Left colon (tissue), 2 donors: ENCODE results near the gene MAP3K8. TPM values are rescaled to one million over a fixed set of nuclear protein-coding genes. Genes with fewer than 3 reads are reported as not detected.

Experiments
- ATAC-seq: fragments of 200-7000 bp; cut with Tn5 transposase; one replicate; pipeline ENCODE4 v1.9.1; 2020; ENCODE audit warnings: mild to moderate bottlenecking, moderate library complexity
- DNase-seq, 2 donors: peaks; one replicate each; pipeline ENCODE4 v3.0.0-alpha.2; 2020
- intact Hi-C, 2 donors: fragments of 100-400 bp; cut with DNase I in 1 of 2; cut with micrococcal nuclease in 1 of 2; formaldehyde crosslinking; loops; one replicate each; pipeline versions ENCODE4 v1.11.2 to v1.14.0; 2022; cut with DNase I, micrococcal nuclease
- total RNA-seq, 2 donors: library from RNA; stranded (reverse); fragmentation: NEBNext Ultra II Directional; extraction: Animal tissue kit (Norgen Biotek cat#: 25700); gene quantifications; one replicate each; pipeline ENCODE4 v1.2.1, GENCODE V29; 2021
- donor health status: DM: no; HTN: no; CAD: no.
- donor health status: DM: yes; HTN: yes; CAD: no.

MAP3K8 gene
- total RNA-seq, 2 donors from 2014 or later = 11.6 to 14.0 TPM

DNA sequence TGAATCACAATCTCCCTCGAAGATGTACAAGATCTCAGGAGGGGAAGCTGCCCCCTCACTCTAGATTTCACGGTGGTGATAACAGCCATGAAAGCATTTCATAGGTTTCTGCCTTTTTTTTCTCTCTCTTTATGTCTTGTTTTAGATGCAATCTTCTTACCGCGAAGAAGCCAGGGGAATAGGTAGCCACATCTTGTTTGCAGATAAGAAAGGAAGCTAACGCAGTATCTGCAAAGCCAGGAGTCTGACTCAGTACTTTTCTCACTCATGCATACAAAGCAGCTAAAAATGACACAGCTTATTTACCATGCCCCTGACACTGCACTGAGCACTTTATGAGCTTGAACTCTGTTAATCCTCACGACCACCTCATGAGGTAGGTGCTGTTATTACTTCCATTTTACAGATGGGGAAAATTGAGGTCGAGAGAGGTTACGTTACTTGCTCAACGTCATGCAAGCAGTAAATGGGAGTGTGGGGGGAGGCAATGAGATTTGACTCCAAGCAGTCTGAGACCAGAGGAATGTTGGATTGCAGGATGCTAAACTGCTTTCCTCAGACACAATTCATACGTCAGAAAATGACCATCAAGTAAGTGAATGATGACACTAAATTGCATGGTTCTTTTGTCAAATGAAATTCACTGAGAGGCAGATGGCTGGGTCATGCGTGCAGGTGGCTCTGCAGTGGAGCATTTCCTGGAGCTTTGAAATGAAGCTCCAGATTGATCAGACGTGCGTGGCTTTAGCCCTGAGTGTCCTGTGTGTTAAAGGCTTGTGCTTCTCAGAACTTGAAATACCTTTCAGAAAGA, 3.3 kb downstream of the MAP3K8 start:
- no peak for DNase-seq

GRCh38 chr10:30438021-30438850, 4.3 kb downstream of the MAP3K8 start:
- intact Hi-C loops = no loop called here
- DNase-seq (no peak), ATAC-seq (no peak)

More for the DNA sequence above, 3.3 kb downstream of the MAP3K8 start:
- no peak for ATAC-seq
- intact Hi-C loops = no loop called here

GRCh38 chr10:30439931-30440330, 5.9 kb downstream of the MAP3K8 start:
- ATAC-seq = no peak
- no peak for DNase-seq
- intact Hi-C loops = no loop called here

GRCh38 chr10:30442019-30442606, 8.1 kb downstream of the MAP3K8 start:
- no peak for DNase-seq
- intact Hi-C loops = no loop called here
- no peak for ATAC-seq

GRCh38 chr10:30443049-30443448, 9.1 kb downstream of the MAP3K8 start:
- ATAC-seq = no peak
- intact Hi-C loops = no loop called here
- no peak for DNase-seq

DNA sequence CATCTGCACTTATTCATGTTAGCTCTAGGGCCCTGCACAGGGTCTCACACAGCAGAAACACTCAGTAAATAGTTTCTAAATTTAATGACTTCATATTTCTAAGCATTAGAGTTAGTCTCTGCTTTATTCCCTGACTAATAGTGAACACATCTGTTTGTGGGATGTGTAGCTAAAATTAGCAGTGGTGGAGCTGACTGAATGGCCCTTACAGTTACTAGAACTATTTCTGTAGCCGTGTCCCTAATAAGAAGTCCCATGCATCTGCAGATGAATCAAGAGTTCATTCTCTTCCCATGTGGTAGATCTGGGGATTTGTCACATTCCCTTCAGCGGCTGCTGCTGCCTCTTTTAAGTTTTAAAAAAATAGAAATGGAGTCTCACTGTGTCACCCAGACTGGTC, 11.7 kb downstream of the MAP3K8 start:
- DNase-seq (no peak), ATAC-seq (no peak)
- intact Hi-C loops = no loop called here

- ATAC-seq = no peak
- intact Hi-C loops = no loop called here
- no peak for DNase-seq
These were observed 13.3 kb downstream of the MAP3K8 start for GRCh38 chr10:30447125-30447799.

- intact Hi-C loops = no loop called here
- DNase-seq = no peak
- no peak for ATAC-seq
These were observed 14.1 kb downstream of the MAP3K8 start for GRCh38 chr10:30448092-30448491.

DNA sequence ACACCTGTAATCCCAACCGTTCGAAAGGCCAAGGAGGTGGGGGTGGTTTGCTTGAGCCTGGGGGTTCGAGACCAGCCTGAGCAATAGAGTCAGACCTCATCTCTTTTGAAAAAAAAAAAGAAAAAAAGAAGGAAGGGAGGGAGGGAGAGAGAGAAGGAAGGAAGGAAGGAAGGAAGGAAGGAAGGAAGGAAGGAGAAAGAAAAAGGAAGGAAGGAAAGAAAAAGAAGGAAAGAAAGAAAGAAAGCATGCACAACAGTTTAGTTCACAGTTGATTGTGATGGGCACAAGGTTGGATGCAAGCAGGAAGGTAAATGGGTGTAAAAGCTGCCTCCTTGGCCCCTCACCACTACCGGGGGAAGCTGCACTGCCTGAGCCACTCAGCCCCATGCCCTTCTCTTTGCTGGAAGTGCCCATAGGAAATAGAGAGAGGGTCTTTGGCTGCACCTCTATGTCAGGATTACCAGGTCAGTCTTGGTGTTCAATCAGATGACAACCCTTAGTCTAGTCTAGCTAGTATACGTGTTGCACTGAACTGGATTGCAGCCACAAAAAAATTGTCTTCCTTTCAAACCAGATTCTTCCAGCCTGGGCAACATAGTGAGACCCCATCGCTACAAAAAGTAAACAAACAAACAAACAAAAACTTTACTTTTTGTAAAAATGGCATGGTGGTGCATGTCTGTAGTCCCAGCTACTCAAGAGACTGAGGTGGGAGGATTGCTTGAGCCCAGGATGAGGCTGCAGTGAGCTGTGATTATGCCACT, 20.0 kb downstream of the MAP3K8 start:
- intact Hi-C loops = no loop called here
- no peak for DNase-seq

DNA sequence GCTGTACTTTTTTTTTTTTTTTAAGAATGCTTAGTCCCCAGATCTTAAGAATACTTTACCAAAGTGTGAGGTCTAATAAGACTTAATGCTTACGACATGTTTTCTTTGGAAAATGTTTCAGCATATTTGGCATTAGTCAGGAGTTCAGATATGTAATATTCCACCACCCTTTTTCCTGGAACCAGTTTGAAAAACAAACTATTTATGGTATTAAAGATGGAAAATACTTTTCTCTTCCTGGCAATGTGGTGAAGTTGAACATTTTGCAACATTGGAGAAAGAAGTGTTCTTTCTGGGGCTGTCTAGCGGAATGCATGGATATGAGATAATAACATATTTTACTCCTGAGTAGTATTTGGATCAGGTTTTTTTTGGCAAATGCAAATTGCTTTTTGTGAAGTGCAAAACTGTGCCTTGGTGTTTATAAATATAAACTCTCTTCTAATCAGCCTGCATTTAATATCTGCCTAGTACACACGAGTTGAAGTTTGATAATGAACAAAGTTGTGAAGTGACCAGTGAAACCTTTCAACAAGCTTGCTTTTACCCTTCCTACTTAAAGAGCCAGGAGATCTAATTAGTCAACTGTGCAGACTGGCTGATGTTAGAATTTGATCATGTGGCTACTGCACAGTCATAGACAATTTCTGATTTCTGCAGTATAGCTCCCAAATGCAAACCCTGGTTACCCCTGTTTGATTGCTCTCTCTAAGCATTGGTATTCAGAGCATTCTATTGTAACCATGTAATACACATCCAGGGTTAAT, 20.9 kb downstream of the MAP3K8 start:
- DNase-seq (no peak), ATAC-seq (no peak)
- intact Hi-C loops = no loop called here

More for the DNA sequence above, 20.0 kb downstream of the MAP3K8 start:
- no peak for ATAC-seq

DNA sequence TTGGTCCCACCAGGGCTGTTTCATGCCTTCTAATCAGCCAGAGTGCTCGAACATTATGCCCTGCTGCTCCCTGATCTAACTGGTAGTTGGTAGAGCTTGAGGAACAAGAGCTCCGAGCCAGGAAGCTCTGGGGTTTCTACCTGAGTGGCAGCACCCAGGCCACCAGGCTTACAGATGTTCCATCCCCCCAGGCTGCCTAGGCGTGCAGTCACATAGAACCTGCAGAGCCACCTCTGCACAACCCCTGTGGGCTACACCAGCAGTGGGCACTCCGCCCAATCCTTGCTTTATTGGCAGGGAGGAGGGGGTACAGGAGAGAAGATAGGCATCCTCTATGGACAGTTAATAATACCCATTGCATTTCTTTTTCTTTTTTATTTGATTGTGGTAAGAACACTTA, 21.8 kb downstream of the MAP3K8 start:
- ATAC-seq (no peak), DNase-seq (peak in 1 of 2 donors; percentile 35)
- intact Hi-C loops = no loop called here

GRCh38 chr10:30456266-30456665, 22.3 kb downstream of the MAP3K8 start:
- intact Hi-C loops = no loop called here
- DNase-seq (peak in 1 of 2 donors; percentile 33), ATAC-seq (peak; percentile 36)

- DNase-seq (peak; percentile 42 to 48), ATAC-seq (peak; percentile 93)
- intact Hi-C loops = no loop called here
These were observed 25.3 kb downstream of the MAP3K8 start for GRCh38 chr10:30459283-30459682.

- DNase-seq = no peak
- ATAC-seq = no peak
- intact Hi-C loops = no loop called here
These were observed 26.1 kb downstream of the MAP3K8 start for GRCh38 chr10:30460121-30460520.

DNA sequence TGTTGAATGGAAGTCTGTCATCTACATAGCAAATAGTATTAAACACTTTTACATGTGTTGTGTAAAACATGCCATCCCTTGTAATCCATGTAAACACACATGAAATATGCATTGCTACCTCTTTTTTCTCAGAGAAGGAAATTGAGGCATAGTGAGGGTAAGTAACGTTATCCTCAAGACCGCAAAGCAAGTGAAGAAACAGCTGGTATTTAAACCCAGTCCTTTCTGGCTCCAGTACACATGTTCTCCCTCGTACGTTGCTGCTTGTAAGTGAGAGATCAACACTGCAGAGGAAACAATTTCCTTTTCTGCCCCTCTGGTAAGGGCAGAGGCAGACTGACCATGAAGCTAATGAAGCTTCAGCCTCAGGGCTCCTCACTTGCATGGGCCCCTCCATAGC, 28.5 kb downstream of the MAP3K8 start:
- ATAC-seq (no peak), DNase-seq (no peak)
- intact Hi-C loops = no loop called here

- ATAC-seq (no peak), DNase-seq (no peak)
- intact Hi-C loops = no loop called here
These were observed 30.0 kb downstream of the MAP3K8 start for GRCh38 chr10:30463944-30464451.

DNA sequence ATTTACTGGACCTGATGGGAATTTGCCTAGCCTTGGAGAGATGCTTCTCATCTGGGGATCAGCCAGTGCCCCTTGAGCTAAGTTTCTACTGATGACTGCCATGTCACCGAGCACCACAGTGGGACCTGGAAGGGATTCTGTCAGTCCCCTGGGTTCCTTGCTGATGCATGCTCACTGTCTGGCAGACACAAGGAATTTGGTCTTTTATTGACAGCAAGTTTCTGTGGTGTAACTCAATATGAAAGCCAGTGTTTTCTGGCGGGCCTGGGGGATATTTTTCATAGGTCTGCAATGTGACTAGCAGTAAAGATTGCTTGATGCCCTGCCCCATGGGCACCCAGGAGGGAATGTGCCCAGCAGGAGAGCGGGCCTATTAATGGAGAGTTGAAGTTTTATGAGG, 30.7 kb downstream of the MAP3K8 start:
- intact Hi-C loops = no loop called here
- ATAC-seq (no peak), DNase-seq (no peak)

- intact Hi-C loops = no loop called here
- ATAC-seq = no peak
These were observed 32.5 kb downstream of the MAP3K8 start for GRCh38 chr10:30466445-30466844.

More at GRCh38 chr10:30466445-30466844, 32.5 kb downstream of the MAP3K8 start:
- no peak for DNase-seq
